Panc1 (cell line): ENCODE data around the gene DBP.

Experiments used
- POLR2AphosphoS5 ChIP-seq: IDR thresholded peaks from 2 replicates; pipeline ENCODE4 v1.6.1; 2012; ENCODE audit warnings: mild to moderate bottlenecking, low read depth, low read length, moderate library complexity
- SIN3A ChIP-seq: IDR thresholded peaks from 2 replicates; pipeline ENCODE4 v1.6.1; 2012; ENCODE audit warnings: low read depth, mild to moderate bottlenecking, low read length, moderate library complexity, borderline replicate concordance; ENCODE audit not compliant: insufficient read depth
- TCF7L2 ChIP-seq: IDR thresholded peaks from 2 replicates; pipeline ENCODE4 v1.6.1; 2011; ENCODE audit warnings: mild to moderate bottlenecking, low read depth, low read length, inconsistent platforms
- TF ChIP-seq, protein P1 (sequence below), 2 experiments: IDR thresholded peaks; 2 replicates each; pipeline ENCODE4 v1.6.1; 2011 to 2012; ENCODE audit warnings: low read depth in 2 of 2, control low read depth in 1 of 2, low read length in 1 of 2, mild to moderate bottlenecking in 1 of 2, moderate library complexity in 1 of 2; ENCODE audit not compliant: insufficient read depth in 1 of 2
- TF ChIP-seq, protein P2 (sequence below): fragments of 450-650 bp; IDR thresholded peaks from 2 replicates; pipeline ENCODE4 v1.5.1; 2017; ENCODE audit warnings: mild to moderate bottlenecking

DNA sequence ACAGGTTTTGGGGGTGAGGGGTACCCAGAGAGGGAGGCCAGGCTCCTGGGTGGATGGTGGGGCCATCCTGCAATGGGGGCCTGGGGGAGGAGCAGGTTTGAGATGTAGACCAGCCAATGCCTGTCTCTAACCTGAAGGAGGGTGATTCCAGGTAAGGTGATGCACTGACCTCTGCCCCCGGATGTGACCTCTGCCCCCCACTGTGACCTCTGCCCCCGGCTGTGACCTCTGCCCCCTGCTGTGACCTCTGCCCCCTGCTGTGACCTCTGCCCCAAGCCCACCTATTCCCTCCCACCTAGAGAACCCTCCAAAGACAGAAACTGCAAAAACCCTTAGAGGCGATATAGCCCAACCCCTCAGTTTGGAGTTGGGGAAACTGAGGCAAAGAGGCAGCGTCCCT, 40.9 kb downstream of the DBP start:
- TF ChIP-seq, protein P1, sequence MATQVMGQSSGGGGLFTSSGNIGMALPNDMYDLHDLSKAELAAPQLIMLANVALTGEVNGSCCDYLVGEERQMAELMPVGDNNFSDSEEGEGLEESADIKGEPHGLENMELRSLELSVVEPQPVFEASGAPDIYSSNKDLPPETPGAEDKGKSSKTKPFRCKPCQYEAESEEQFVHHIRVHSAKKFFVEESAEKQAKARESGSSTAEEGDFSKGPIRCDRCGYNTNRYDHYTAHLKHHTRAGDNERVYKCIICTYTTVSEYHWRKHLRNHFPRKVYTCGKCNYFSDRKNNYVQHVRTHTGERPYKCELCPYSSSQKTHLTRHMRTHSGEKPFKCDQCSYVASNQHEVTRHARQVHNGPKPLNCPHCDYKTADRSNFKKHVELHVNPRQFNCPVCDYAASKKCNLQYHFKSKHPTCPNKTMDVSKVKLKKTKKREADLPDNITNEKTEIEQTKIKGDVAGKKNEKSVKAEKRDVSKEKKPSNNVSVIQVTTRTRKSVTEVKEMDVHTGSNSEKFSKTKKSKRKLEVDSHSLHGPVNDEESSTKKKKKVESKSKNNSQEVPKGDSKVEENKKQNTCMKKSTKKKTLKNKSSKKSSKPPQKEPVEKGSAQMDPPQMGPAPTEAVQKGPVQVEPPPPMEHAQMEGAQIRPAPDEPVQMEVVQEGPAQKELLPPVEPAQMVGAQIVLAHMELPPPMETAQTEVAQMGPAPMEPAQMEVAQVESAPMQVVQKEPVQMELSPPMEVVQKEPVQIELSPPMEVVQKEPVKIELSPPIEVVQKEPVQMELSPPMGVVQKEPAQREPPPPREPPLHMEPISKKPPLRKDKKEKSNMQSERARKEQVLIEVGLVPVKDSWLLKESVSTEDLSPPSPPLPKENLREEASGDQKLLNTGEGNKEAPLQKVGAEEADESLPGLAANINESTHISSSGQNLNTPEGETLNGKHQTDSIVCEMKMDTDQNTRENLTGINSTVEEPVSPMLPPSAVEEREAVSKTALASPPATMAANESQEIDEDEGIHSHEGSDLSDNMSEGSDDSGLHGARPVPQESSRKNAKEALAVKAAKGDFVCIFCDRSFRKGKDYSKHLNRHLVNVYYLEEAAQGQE (IDR thresholded peaks at IDR 0.05; ENCODE audit: insufficient read depth in 1 of 2, low read depth in 2 of 2, low read length in 1 of 2), result no peak
- TF ChIP-seq, protein P2, sequence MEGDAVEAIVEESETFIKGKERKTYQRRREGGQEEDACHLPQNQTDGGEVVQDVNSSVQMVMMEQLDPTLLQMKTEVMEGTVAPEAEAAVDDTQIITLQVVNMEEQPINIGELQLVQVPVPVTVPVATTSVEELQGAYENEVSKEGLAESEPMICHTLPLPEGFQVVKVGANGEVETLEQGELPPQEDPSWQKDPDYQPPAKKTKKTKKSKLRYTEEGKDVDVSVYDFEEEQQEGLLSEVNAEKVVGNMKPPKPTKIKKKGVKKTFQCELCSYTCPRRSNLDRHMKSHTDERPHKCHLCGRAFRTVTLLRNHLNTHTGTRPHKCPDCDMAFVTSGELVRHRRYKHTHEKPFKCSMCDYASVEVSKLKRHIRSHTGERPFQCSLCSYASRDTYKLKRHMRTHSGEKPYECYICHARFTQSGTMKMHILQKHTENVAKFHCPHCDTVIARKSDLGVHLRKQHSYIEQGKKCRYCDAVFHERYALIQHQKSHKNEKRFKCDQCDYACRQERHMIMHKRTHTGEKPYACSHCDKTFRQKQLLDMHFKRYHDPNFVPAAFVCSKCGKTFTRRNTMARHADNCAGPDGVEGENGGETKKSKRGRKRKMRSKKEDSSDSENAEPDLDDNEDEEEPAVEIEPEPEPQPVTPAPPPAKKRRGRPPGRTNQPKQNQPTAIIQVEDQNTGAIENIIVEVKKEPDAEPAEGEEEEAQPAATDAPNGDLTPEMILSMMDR, result no peak
- TF ChIP-seq POLR2AphosphoS5, result no peak
- no peak for TF ChIP-seq SIN3A
- no peak for TF ChIP-seq TCF7L2
